Neural cell (in vitro differentiated cells): ENCODE data around the gene ADAM10. TPM values are rescaled to one million over a fixed set of nuclear protein-coding genes. Genes with fewer than 3 reads are reported as not detected.
A peak's percentile ranks its signal among the peaks of the same experiment; 100 is the strongest.

Source experiments
- H2AFZ ChIP-seq: fragments of 200-600, 300-800 bp; sonication (generic), shearing (Covaris generic); 2 replicates; pipeline ENCODE4 v1.6.0; 2014; ENCODE audit warnings: low read depth, mild to moderate bottlenecking, antibody characterized with exemption, low read length, moderate library complexity
- H3F3A ChIP-seq: fragments of 200-600 bp; shearing (Covaris generic); 2 replicates; pipeline ENCODE4 v1.6.1; 2016; ENCODE audit warnings: mild to moderate bottlenecking, moderate library complexity, mixed read lengths, antibody characterized with exemption, low read length; ENCODE audit not compliant: insufficient read depth, poor library complexity, severe bottlenecking
- H3K27ac ChIP-seq: fragments of 200-600, 300-800 bp; sonication (generic), shearing (Covaris generic); 2 replicates; pipeline ENCODE4 v1.5.1; 2014; ENCODE audit warnings: mild to moderate bottlenecking, low read length, moderate library complexity
- H3K27me3 ChIP-seq: fragments of 300-800, 200-600 bp; sonication (generic), shearing (Covaris generic); 2 replicates; pipeline ENCODE4 v1.6.0; 2014; ENCODE audit warnings: mild to moderate bottlenecking, low read depth, low read length, moderate library complexity; ENCODE audit not compliant: insufficient read depth
- H3K36me3 ChIP-seq: fragments of 300-800, 200-600 bp; sonication (generic), shearing (Covaris generic); 2 replicates; pipeline ENCODE4 v1.5.1; 2014; ENCODE audit warnings: mild to moderate bottlenecking, antibody characterized with exemption, low read length, moderate library complexity; ENCODE audit not compliant: insufficient read depth
- H3K4me2 ChIP-seq: fragments of 300-800, 200-600 bp; sonication (generic), shearing (Covaris generic); 2 replicates; pipeline ENCODE4 v1.6.0; 2014; ENCODE audit warnings: mild to moderate bottlenecking, low read length
- H3K4me3 ChIP-seq: fragments of 300-800, 200-600 bp; sonication (generic), shearing (Covaris generic); 2 replicates; pipeline ENCODE4 v1.5.1; 2014; ENCODE audit warnings: mild to moderate bottlenecking, low read length, moderate library complexity
- H3K79me2 ChIP-seq: fragments of 200-600 bp; shearing (Covaris generic); replicated peaks from 2 replicates; pipeline ENCODE4 v1.6.0; 2014; ENCODE audit warnings: mild to moderate bottlenecking, low read length, moderate library complexity; ENCODE audit not compliant: insufficient read depth
- H3K9ac ChIP-seq: fragments of 300-800, 200-600 bp; sonication (generic), shearing (Covaris generic); 2 replicates; pipeline ENCODE4 v1.6.1; 2016; ENCODE audit warnings: mild to moderate bottlenecking, low read length, mixed read lengths
- H3K9me2 ChIP-seq: fragments of 200-600 bp; shearing (Covaris generic); 2 replicates; pipeline ENCODE4 v1.6.1; 2016; ENCODE audit warnings: mild to moderate bottlenecking, low read length, mixed read lengths; ENCODE audit not compliant: insufficient read depth
- H3K9me3 ChIP-seq: fragments of 200-600, 300-800 bp; sonication (generic), shearing (Covaris generic); 2 replicates; pipeline ENCODE4 v1.6.1; 2016; ENCODE audit warnings: mild to moderate bottlenecking, mixed run types, low read length, moderate library complexity, mixed read lengths
- H4K20me1 ChIP-seq: fragments of 200-600 bp; shearing (Covaris generic); 2 replicates; pipeline ENCODE4 v1.6.1; 2016; ENCODE audit warnings: mild to moderate bottlenecking, mixed run types; ENCODE audit not compliant: insufficient read depth
- CTCF ChIP-seq: fragments of 450-650 bp; IDR thresholded peaks from 2 replicates; pipeline ENCODE4 v1.5.1; 2014; ENCODE audit warnings: antibody characterized with exemption, mild to moderate bottlenecking, moderate library complexity; ENCODE audit not compliant: poor library complexity, severe bottlenecking
- EP300 ChIP-seq: fragments of 450-650 bp; conservative IDR thresholded peaks from 2 replicates; pipeline ENCODE4 v1.6.1; 2014; ENCODE audit warnings: antibody characterized with exemption, mild to moderate bottlenecking, moderate library complexity; ENCODE audit not compliant: poor library complexity, severe bottlenecking
- EZH2 ChIP-seq: fragments of 200-600, 300-800 bp; shearing (Covaris generic), sonication (generic); IDR thresholded peaks from 2 replicates; pipeline ENCODE4 v1.6.1; 2014; ENCODE audit warnings: antibody characterized with exemption, low read length, borderline replicate concordance, mild to moderate bottlenecking; ENCODE audit not compliant: insufficient read depth, poor library complexity, severe bottlenecking
- MXI1 ChIP-seq: fragments of 450-650 bp; conservative IDR thresholded peaks from 2 replicates; pipeline ENCODE4 v1.6.1; 2014; ENCODE audit warnings: antibody characterized with exemption, mild to moderate bottlenecking; ENCODE audit not compliant: poor library complexity, severe bottlenecking
- POLR2AphosphoS5 ChIP-seq: IDR thresholded peaks from 2 replicates; pipeline ENCODE4 v1.6.1; 2012
- RAD21 ChIP-seq: fragments of 450-650 bp; conservative IDR thresholded peaks from 2 replicates; pipeline ENCODE4 v1.6.1; 2014; ENCODE audit warnings: antibody characterized with exemption, mild to moderate bottlenecking, moderate library complexity
- REST ChIP-seq: IDR thresholded peaks from 2 replicates; pipeline ENCODE4 v1.6.1; 2012; ENCODE audit warnings: borderline replicate concordance
- SMC3 ChIP-seq: fragments of 450-650 bp; conservative IDR thresholded peaks from 2 replicates; pipeline ENCODE4 v1.6.1; 2014; ENCODE audit warnings: antibody characterized with exemption, mild to moderate bottlenecking, moderate library complexity; ENCODE audit not compliant: poor library complexity
- TAF1 ChIP-seq: IDR thresholded peaks from 2 replicates; pipeline ENCODE4 v1.6.1; 2012; ENCODE audit warnings: low read depth
- polyA plus RNA-seq: library from polyadenylated mRNA; depleted of rRNA; stranded (reverse); fragments of >200 nt; gene quantifications from 2 replicates; pipeline ENCODE4 v1.2.3, GENCODE V29; 2014

Gene ADAM10
- polyA plus RNA-seq, 1 donor from 2014 or later, result 66.3 TPM

- no peaks in the 10 kb centered on the region for H3F3A ChIP-seq
- no peaks in the 10 kb centered on the region for H3K9me3 ChIP-seq
- no peaks in the 10 kb centered on the region for H4K20me1 ChIP-seq
- peak overlapping the region; percentile 93 for H3K4me3 ChIP-seq
- H3K79me2 ChIP-seq, result peaks cover 70% of the 10 kb centered on the region
- H3K9ac ChIP-seq, result no peak overlapping the region
- TF ChIP-seq RAD21 (no peak), TAF1 (no peak), SMC3 (no peak), EZH2 (no peak), REST (no peak), MXI1 (no peak), CTCF (no peak), POLR2AphosphoS5 (no peak), EP300 (no peak)
- H3K9me2 ChIP-seq, result no peaks in the 10 kb centered on the region
- no peak overlapping the region for H3K27ac ChIP-seq
- H3K4me2 ChIP-seq, result peak overlapping the region; percentile 60
- H3K27me3 ChIP-seq, result no peaks in the 10 kb centered on the region
- H3K36me3 ChIP-seq, result no peaks in the 10 kb centered on the region
- no peak overlapping the region for H2AFZ ChIP-seq
These were observed 25.9 kb upstream of the ADAM10 start for GRCh38 chr15:58775402-58775801.

GRCh38 chr15:58773024-58773423, 23.5 kb upstream of the ADAM10 start:
- H3K9ac ChIP-seq, result peak overlapping the region; percentile 98
- H3K27ac ChIP-seq, result peak overlapping the region; percentile 95
- H3F3A ChIP-seq, result no peaks in the 10 kb centered on the region
- TF ChIP-seq REST (no peak), POLR2AphosphoS5 (no peak), TAF1 (no peak), RAD21 (no peak), CTCF (no peak), SMC3 (no peak), EZH2 (no peak), EP300 (no peak)
- H3K36me3 ChIP-seq, result no peaks in the 10 kb centered on the region
- H3K9me2 ChIP-seq, result no peaks in the 10 kb centered on the region
- H3K4me3 ChIP-seq, result peak overlapping the region; percentile 93
- no peaks in the 10 kb centered on the region for H3K9me3 ChIP-seq
- H3K27me3 ChIP-seq, result no peaks in the 10 kb centered on the region
- no peaks in the 10 kb centered on the region for H4K20me1 ChIP-seq
- peak overlapping the region; percentile 72 for H3K4me2 ChIP-seq
- H2AFZ ChIP-seq, result no peak overlapping the region
- H3K79me2 ChIP-seq, result peaks cover 59% of the 10 kb centered on the region
